ENCODE measurements around the gene LRRC53. TPM values are rescaled to one million over a fixed set of nuclear protein-coding genes. Genes with fewer than 3 reads are reported as not detected.

The LRRC53 gene
- total RNA-seq = not detected

GRCh38 chr1:74512170-74512915 is at the start of gene LRRC53:
LRRC53 (minus strand) TSS chr1:74512611; CDS start chr1:74483349, 29,262 bp downstream.

Other genes with a start within 250 kb of the LRRC53 start
- gene ERICH3, start 161.2 kb upstream of the LRRC53 start, total RNA-seq = 36.9 TPM
- 6.6 TPM for gene CRYZ, start 220.4 kb upstream of the LRRC53 start, total RNA-seq
- 8.5 TPM for gene TYW3, start 220.5 kb upstream of the LRRC53 start, total RNA-seq